Measurements from ENCODE around the gene UNC5C. TPM values are rescaled to one million over a fixed set of nuclear protein-coding genes. Genes with fewer than 3 reads are reported as not detected.

UNC5C gene
- total RNA-seq, 4 donors from 2014 or later, result 1.2 to 5.0 (median 3.0) TPM

DNA sequence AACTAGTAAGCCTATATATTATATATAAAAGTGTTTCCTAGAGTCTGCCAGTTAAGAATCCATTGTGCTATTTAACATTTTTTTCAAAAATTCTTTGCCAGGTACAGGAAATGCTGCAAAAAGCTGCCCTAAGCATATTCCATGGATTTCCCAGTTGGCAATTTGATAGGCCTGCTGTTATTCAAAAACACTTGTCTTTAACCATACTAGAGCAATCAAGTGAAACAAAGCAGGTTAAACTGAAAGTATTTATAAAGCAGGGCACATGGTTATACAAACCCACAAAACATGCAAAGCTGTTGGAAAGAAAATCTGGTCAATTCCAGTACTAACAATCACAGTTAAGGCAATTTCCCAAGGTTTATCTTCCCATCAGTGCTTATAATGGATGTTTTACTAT lies 159.9 kb downstream of the UNC5C start:
- Histone ChIP-seq H3K4me1 (no peaks in the 10 kb centered on the region), H3K4me3 (no peak overlapping the region), H3K27ac (no peak overlapping the region), H3K36me3 (no peaks in the 10 kb centered on the region), H3K9me3 (no peaks in the 10 kb centered on the region), H3K27me3 (no peaks in the 10 kb centered on the region)
- no peak for DNase-seq (ENCODE audit: low spot score in 2 of 2)
- no peak for TF ChIP-seq POLR2A (IDR thresholded peaks at IDR 0.05)
- TF ChIP-seq EP300 (IDR thresholded peaks at IDR 0.05), result no peak
- TF ChIP-seq CTCF (IDR thresholded peaks at IDR 0.05), result no peak

GRCh38 chr4:95387719-95388118 lies 161.1 kb downstream of the UNC5C start:
- TF ChIP-seq EP300 (IDR thresholded peaks at IDR 0.05) (no peak), POLR2A (IDR thresholded peaks at IDR 0.05) (no peak), CTCF (IDR thresholded peaks at IDR 0.05) (no peak)
- Histone ChIP-seq H3K9me3 (no peaks in the 10 kb centered on the region), H3K4me1 (no peaks in the 10 kb centered on the region), H3K27me3 (no peaks in the 10 kb centered on the region), H3K36me3 (no peaks in the 10 kb centered on the region), H3K27ac (no peak overlapping the region), H3K4me3 (no peak overlapping the region)
- no peak for DNase-seq (ENCODE audit: low spot score in 2 of 2)
- WGBS, 2 donors, result 84 to 91% methylated on average over 1 of the region's 1 CpG

DNA sequence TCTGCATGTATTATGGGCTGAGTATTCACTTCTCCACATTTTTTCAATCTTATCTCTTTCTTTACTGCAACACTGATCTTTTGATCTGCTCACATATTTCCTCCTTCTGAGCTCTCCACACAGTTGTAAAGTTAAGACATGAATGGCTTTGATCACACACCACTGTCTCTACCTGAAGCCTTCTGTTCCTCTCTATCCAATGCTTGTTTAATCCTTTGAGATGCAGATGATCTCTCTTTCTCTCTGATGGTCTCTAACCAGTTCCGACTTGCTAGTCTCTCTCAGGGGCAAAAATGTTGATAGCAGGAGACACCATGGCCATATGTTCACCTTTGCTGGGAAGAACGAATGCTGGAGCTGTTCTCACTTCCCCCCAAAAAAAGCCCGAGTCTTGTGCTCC lies 162.4 kb downstream of the UNC5C start:
- Histone ChIP-seq H3K36me3 (no peaks in the 10 kb centered on the region), H3K4me1 (no peaks in the 10 kb centered on the region), H3K9me3 (no peaks in the 10 kb centered on the region), H3K27me3 (no peaks in the 10 kb centered on the region), H3K27ac (no peak overlapping the region), H3K4me3 (no peak overlapping the region)
- TF ChIP-seq EP300 (IDR thresholded peaks at IDR 0.05), result no peak
- no peak for TF ChIP-seq CTCF (IDR thresholded peaks at IDR 0.05)
- TF ChIP-seq POLR2A (IDR thresholded peaks at IDR 0.05), result no peak
- WGBS, 2 donors, result 78 to 85% methylated on average over 3 of the region's 3 CpGs
- DNase-seq (ENCODE audit: low spot score in 2 of 2), result no peak

DNA sequence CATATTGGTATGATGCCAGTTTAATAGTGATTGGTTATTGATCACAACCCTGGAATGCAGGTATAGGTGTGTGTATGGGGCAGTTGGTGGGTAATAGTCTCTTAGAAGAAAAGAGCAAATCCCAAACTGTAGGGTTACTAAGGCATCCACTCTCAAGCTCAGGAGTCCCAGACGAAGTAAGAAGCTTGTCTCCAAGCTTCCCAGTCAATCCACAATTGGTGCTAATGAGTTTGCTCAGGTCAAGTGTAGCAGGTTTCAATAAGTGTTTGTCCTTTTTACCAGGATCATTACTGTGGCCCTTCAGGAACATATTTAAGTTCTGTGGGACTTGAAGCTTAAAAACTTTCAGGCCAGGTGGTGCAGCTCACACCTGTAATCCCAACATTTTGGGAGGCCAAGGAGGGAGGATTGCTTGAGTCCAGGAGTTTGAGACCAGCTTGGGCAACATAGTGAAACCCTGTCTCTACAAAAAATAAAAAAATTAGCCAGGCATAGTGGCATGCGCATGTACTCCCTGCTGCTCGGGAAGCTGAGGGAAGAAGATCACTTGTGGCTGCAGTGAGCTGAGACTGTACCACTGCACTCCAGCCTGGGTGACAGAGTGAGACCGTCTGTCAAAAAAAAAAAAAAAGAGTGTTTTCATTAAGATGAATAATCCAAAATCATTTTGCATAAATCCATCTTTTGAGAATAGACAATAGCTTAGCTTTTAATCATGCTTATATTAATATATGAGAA lies 166.8 kb downstream of the UNC5C start:
- Histone ChIP-seq H3K4me1 (no peaks in the 10 kb centered on the region), H3K27ac (no peak overlapping the region), H3K9me3 (no peaks in the 10 kb centered on the region), H3K36me3 (no peaks in the 10 kb centered on the region), H3K4me3 (no peak overlapping the region), H3K27me3 (no peaks in the 10 kb centered on the region)
- 88 to 90% methylated on average over 4 of the region's 4 CpGs for WGBS, 2 donors
- no peak for DNase-seq (ENCODE audit: low spot score in 2 of 2)
- TF ChIP-seq EP300 (IDR thresholded peaks at IDR 0.05) (no peak), CTCF (IDR thresholded peaks at IDR 0.05) (no peak), POLR2A (IDR thresholded peaks at IDR 0.05) (no peak)

- H3K9me3 ChIP-seq, result no peaks in the 10 kb centered on the region
- no peaks in the 10 kb centered on the region for H3K4me1 ChIP-seq
- WGBS, 2 donors, result 86 to 91% methylated on average over 13 of the region's 13 CpGs
- DNase-seq (ENCODE audit: low spot score in 2 of 2), result no peak
- H3K27me3 ChIP-seq, result no peaks in the 10 kb centered on the region
- H3K27ac ChIP-seq, result no peak overlapping the region
- TF ChIP-seq CTCF (IDR thresholded peaks at IDR 0.05), result no peak
- no peak for TF ChIP-seq POLR2A (IDR thresholded peaks at IDR 0.05)
- TF ChIP-seq EP300 (IDR thresholded peaks at IDR 0.05), result no peak
- H3K36me3 ChIP-seq, result no peaks in the 10 kb centered on the region
- no peak overlapping the region for H3K4me3 ChIP-seq
These were observed 169.1 kb downstream of the UNC5C start for GRCh38 chr4:95379633-95380032.

All from tibial nerve (tissue), 4 donors.